NCI-H1436 (cell line): ENCODE results near the gene SNX20.

ENCODE experiments used
- DNase-seq: peaks from one replicate; lab custom pipeline; 2025; lab: John Stamatoyannopoulos, UW

The SNX20 gene

DNA sequence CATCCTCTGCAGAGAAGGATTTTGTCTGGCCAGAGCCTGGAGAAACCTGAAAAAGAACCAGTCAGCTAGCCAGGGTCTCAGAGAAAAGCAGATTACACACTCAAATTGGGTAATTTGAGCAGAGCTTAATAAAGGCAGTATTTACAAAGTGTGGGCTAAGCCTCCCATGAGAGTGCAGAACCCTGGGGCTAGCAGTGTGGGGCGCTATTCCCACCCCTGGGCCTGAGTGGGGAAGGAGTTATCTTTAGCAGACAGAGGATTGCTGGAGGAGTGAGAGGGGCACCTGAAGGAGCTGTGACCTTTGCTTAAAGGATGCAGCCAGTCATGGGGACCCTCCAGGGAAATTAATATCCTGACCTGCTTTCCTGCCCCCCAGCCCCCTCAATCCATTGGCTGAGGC lies 46.2 kb downstream of the SNX20 start:
- DNase-seq: no peak

DNA sequence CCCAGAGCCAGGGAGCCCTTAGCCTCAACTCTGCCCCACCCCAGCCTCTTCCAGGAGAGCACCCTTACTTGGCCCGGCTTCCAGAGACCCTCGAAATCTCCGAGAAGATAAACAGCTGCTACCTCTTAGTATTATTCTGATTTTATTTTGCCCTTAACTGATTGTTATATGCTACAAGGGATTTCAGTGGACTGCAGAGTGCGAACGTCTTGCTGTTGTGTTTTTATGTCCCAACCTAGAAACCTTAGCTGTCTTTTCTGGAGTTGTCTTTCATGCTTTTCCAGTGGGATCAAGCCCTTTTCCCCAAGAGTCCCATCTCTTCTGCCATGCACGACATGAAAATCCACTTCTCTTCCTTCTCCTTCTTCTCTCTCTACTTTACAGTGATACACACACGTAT lies 47.0 kb downstream of the SNX20 start:
- DNase-seq: no peak

DNA sequence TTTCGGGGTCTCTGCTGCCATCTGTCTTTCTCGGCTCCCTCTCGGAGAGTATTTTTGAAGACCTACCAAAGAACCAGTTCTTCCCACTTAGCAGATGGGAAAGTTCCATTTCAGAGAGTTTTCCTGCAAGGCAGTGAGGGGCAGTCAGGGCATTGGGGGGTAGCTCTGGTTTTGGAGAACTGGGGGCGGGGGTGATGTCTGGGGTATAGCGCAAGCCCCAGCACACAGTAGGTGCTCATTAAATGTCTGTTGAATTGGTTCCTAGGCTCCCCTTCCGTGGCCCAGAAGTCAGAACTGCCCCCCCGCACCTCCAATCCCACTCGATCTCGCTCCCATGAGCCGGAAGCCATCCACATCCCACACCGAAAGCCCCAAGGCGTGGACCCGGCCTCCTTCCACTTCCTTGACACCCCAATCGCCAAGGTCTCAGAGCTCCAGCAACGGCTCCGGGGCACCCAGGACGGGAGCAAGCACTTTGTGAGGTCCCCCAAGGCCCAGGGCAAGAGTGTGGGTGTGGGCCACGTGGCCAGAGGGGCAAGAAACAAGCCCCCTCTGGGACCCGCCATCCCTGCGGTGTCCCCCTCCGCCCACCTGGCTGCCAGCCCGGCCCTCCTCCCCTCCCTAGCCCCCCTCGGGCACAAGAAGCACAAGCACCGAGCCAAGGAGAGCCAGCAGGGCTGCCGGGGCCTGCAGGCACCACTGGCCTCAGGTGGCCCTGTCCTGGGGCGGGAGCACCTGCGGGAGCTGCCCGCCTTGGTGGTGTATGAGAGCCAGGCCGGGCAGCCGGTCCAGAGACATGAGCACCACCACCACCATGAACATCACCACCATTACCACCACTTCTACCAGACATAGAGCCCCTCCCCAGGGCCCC lies 47.9 kb downstream of the SNX20 start:
- DNase-seq: no peak

DNA sequence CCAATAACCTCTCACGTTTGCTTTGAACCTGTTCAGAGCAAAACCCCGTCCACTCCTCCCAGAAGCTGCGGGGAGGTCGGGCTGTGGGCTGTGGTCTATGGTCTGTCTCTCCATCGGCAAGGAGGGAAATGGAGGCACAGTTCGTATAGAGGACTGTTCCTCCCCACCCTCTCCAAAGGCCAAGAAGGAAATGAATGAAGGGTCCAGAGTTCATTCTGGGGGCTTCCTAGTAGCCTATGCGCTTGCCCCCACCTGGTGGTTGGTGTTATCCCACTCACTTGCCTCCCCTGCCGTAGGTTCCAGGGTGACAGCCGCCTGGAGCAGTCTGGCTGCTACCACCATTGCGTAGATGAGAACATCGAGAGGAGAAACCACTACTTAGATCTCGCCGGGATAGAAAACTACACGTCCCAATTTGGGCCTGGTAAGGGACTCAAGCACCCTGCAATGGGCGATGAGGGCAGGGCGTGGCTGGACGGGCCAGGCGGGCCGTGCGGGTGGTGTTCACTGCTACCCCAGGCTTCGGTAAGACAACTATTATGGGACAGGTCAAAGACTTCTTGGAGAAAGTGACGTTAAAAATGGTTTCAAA lies 49.0 kb downstream of the SNX20 start:
- no peak for DNase-seq

DNA sequence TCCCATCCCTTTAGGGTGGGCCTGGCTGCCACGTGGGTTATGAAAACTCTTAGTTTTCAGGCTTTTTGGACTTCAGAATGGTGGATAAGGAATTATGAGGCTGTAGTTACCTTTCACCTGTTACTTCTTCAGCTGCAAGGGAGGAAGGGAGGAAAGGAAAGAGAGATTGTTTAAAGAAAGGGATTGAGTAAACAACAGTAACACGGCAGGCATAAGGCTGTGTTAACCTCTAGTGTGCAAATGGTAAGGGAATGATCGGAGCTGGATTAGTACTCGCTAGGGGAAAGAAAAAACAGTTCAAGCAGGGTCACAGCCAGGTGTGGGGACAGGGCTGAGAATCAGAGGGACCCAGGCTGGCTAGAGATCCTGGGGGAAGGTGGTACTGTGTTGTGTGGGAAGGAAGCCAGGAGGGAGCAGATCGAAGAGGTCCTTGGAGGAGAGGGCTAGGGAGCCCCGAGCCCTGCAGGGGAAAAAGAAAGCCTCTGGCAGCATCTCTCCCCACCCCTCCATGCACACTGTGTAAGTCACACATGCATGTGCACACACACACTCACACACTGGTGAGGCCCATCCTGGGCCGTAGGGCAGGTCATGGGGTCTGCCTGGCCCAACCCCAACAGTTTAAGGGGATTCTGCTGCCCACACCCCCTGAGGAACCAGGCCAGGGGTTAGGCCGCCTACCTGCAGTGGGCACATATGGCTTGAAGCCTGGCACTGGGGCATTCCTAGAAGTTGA lies 49.7 kb downstream of the SNX20 start:
- no peak for DNase-seq

DNA sequence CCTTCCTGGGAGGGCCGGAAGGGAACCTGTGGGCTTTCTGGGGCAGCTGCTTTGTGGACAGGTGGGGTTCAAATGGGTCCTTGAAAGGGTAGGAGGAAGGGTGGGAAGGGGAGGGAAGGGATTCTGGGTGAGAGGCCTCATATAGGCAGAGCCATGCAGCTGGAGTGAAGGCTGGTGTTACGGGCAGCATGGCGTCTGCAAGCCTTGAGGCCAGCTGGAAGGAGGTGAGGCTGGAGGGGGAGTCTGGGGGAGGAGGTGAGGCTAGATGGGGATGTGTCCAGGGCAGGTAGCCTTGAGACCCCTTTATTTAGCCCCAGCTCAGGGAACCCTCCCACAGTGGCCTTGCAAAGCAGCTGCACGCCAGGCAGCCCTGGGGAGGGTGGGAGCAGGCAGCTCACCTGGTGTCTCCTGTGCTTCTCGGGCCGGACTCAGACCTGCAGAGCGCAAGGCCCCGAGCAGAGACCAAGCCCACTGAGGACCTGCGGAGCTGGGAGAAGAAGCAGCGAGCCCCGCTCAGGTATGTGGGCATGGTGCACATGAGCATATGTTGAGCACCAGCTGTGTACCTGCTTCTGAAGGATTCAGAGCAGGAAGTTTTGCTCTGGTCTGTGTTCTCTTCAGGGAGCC lies 50.6 kb downstream of the SNX20 start:
- no peak for DNase-seq

DNA sequence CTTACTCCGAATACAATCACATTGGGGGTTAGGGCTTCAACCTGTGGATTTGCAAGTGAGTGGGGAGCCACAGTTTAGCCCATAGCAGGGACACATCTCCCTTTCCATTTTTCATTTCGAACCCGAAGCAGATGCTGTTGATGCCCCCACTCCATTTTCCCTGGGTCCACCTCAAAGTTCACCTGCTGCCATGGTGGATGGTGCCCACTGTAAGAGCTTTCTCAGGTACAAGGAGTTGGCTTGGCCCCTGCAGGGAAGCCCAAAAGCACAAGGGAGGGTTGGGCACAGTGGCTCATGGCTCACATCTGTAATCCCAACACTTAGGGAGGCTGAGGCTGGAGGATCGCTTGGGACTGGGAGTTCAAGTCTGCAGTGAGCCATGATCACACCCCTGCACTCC lies 51.8 kb downstream of the SNX20 start:
- DNase-seq: no peak

DNA sequence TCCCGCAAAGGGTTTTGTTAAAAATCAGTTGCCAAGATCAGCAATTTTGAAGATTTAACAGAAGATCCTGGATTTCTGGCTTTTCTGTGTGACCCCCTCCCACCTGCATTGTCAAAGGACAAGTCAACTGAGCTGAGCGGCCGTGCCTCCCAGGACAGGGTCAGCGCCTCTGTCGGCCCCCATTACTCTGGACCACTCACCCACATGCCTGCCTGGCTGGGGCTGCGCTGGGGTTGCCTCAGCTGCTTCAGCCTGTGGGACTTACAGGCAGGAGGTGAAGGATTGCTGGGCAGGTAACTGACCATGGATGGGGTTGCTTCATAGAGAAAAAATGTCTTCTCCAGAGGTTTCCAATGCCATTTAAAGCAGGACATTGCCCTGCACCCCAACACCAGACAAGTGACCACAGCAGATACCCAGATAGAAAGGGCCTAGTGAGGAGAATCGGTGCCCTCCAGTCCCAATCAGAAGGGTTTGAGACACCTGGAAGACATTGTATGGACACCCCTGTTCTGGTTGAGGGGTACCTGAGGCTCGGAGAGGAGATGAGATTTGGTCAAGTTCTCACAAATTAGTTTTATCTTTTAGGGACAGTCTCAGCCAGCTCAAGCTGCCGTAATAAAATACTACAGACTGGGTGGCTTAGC lies 52.8 kb downstream of the SNX20 start:
- no peak for DNase-seq

DNA sequence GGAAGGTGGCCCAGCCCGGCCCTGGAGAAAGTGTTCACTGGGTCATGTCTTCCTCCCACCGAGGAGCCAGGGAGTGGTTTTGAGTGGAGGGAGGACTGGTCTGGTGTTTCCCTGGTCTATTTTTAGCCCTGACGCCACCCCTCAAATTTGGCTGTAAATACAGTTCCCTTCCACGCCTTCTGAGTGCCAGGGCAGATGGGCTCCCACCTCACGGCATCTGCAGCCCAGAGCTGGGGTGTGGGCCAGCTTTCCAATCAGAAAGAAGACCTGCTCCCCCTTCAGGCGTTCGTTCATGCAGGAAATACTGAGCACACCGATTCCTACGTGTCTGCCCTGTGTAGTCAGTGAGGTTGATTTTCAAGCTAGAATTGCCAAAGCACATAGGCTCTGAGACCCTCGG lies 53.7 kb downstream of the SNX20 start:
- DNase-seq: peak; percentile 5

DNA sequence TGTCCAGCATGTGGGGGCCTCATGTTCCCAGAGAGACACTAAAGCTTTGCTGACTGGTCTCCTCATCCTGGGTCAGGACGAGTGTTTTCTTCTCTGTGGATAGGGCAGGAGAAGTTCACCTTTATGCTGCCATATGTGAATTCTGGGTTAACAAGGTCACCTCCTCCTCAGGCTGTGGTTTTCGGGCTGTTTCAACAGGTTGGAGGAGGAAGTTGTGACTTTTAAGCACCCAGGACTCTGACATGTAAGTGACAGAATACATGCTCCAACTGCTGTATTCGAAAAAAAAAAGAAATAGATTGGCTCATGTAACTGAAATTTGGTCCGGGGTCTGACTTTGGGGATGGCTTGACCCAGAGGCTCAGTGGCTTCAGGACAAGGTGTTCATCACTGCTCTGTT lies 54.2 kb downstream of the SNX20 start:
- no peak for DNase-seq

DNA sequence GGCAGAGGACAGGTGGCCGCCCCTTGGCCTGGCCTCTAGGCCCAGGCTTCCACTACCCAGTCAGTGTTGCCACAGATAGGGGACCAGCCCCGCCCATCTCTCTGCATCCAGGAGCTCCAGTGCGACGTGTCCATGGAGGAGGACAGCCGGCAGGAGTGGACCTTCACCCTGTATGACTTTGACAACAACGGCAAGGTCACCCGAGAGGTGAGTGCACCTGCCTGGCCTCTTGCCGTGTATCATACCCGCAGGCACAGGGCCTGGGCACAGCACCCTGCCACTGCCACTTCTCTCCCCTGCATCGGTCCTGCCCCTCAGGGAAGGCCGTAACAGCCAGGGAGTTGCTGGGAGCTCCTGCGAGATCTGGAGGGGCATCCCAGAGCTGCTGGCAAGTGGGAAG lies 55.7 kb downstream of the SNX20 start:
- no peak for DNase-seq

DNA sequence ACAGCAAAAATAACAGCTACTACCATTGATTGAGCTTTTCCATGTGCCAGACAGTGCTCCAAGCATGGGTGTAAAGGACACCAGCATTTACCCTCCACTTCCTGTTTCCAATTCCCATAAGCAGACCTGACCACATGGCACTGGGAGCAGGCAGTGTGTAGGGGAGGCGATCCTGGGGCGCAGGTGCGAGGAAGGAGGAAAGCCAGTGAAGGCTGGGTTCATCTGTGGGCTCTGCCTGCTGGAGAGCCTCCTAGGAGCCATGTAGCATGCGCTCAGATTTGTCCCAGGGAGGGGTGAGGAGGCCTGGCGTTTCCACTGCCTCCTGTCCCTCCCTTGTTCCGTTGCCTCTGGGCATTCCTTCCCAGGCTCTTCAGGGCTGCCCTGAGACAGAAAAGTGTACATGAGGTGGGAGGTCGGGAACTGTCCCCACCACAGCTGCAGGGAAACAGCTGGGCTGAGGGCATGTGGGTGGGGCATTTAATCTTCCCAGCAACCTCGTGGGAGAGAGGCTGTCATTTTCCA lies 56.6 kb downstream of the SNX20 start:
- DNase-seq: no peak

DNA sequence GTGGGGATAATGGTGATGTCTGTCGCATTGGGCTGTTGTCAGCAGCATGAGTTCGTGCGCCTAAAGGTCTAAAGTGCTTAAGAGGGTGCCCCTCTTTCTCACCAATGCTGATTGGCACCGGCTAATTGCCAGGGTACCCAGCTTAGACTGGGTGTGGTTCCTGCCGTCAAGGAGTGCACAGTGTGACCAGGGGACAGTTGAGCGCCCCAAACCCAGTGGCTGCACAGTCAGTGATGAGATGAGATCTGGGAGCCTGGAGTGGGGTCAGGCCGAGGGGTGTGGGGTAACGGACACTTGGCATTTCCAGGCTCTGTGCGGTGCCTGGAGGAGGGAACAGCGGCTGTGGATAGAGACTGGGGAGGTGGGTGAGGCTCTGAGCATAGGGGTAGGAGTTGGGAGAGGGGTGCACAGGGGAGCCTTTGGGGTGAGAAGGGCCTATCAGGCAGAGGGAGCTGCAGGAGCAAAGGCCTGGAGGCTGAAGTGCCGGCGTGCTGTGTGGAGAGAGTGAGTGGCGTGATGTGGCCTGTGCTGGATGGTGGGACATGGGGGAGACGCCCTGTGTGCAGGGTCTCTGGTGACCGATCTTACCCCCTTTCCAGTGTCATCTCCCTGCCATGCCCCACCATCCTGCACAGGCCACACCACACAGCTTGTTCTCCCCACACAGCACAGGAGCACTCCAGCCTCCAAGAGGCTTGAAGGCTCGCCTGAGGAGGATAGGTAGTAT lies 58.3 kb downstream of the SNX20 start:
- DNase-seq: no peak

DNA sequence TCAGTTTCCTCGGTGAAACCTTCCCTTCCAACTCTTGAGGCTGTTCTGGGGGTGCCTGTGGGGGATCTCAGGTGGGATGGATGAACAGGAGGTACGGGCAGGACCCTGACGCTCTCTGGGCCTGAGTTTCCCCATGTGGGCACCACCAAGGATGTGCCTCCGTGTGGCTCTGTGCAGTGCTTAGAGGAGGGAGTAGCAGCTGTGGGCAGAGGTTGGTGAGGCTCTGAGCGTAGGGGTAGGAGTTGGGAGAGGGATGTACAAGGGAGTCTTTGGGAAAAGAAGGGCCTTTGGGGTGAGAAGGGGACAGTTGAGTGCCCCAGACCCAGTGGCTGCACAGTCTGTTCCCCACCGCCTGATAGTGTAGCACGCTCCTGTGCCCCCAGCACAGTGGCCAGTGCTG lies 59.1 kb downstream of the SNX20 start:
- no peak for DNase-seq
